SH-SY5Y (cell line): Measurements from ENCODE around the gene LETM1.

Experiments used
- GATA2 ChIP-seq: IDR thresholded peaks from 2 replicates; pipeline ENCODE4 v1.6.1; 2011; ENCODE audit warnings: mild to moderate bottlenecking, low read depth, low read length
- GATA3 ChIP-seq: IDR thresholded peaks from 2 replicates; pipeline ENCODE4 v1.6.1; 2011; ENCODE audit warnings: low read depth, mild to moderate bottlenecking, low read length, moderate library complexity

The LETM1 gene

GRCh38 chr4:1768367-1769034 lies 87.5 kb downstream of the LETM1 start:
- TF ChIP-seq GATA3: no peak
- TF ChIP-seq GATA2: no peak

- TF ChIP-seq GATA3: no peak
- no peak for TF ChIP-seq GATA2
Observed at GRCh38 chr4:1767770-1768366, 88.1 kb downstream of the LETM1 start.

- TF ChIP-seq GATA3 (no peak), GATA2 (no peak)
Observed at GRCh38 chr4:1767061-1767769, 88.7 kb downstream of the LETM1 start.

- TF ChIP-seq GATA3: no peak
Observed at GRCh38 chr4:1766106-1767060, 89.6 kb downstream of the LETM1 start.

DNA sequence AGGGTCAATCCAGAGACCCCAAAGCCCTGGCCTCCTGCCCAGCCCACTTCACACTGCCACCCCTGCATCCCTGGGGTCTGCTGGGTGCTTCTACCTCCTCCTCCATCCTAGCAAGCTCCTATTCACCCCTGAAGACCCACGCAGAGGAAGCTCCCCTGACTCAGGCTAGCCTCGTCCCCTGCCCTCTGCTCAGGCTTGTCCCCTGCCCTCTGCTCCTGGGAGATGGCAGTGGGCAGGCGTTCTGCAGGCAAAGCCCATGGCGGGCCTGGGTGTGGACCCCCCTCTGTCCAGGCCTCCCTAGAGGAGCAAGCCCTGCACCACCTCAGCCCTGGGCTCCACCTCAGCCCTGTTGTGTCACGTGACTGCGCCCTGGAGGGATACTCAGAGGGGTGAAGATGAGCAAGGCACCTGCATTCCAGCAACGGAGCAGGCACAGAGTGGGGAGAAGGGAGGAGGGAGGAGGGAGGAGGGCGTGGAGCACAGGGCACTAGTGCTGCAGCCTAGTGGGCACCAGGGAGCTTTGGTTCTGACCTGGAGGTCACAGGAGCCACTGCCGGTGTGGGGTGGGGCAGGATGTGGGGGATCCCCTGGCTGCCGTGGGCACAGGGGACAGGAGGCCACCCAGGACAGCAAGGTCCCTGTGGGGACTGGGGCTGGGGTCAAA lies 90.4 kb downstream of the LETM1 start:
- TF ChIP-seq GATA3 (no peak), GATA2 (no peak)

- no peak for TF ChIP-seq GATA3
- no peak for TF ChIP-seq GATA2
Observed at GRCh38 chr4:1764670-1765069, 91.3 kb downstream of the LETM1 start.

GRCh38 chr4:1763550-1764080 lies 92.3 kb downstream of the LETM1 start:
- no peak for TF ChIP-seq GATA2
- no peak for TF ChIP-seq GATA3

- TF ChIP-seq GATA3 (no peak), GATA2 (no peak)
Observed at GRCh38 chr4:1763070-1763549, 92.8 kb downstream of the LETM1 start.

DNA sequence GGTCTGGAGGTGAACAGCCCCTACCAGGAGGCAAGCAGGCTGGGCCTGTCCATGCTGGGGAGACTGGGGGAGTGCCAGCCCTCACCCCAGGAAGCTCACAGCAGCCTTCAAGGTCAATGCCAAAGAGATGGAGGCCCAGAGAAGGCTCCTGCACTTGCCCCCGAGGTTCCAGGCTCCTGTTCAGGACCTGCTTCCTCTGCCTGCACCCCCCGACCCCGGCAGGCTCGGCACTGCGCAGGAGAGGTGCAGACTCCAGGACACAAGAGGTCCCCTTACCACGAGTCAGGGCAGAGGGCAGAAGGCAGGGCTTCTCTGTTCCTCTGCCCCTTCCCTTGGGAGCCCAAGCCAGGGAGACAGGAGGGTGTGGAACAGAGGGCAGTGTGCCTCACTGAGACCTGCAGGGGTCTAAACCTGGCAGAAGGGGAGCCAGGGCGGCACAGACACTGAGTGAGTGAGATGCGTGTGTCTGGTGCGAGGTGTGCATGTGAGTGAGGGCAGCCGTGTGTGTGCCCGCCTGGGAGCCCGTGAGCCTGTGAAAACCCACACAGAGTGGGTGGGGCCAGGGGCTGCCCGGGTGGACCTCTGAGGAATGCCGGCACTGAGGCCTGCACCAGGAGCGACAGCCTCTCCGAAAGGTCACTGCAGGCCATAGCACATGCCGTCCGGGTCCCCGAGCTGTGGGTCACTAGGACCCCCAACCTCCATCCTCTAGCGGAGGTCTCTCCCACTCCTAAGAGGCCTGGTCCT lies 93.5 kb downstream of the LETM1 start:
- TF ChIP-seq GATA2 (no peak), GATA3 (no peak)
